ENCODE data around the gene MORN4. TPM values are rescaled to one million over a fixed set of nuclear protein-coding genes. Genes with fewer than 3 reads are reported as not detected.
A peak's percentile ranks its signal among the peaks of the same experiment; 100 is the strongest.

Gene MORN4
- total and polyA plus RNA-seq, 4 donors = 4.1 to 16.1 (median 7.0) TPM

DNA sequence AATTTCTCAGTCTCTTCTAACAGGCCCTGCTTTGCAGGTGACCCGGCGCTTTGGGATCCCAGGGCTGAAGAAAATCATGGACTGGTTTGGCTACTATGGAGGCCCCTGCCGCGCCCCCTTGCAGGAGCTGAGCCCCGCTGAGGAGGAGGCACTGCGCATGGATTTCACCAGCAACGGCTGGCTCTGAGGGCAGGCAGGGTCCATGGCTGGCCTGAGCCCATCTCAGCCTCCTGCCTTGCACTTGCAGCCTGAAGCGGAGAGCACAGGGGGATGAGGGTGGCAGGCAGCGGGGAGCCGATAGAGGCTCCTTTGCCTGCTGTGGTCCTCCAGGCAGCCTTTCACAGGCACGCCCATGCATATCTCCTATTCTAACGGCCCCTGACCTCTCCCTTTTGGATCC lies 21.8 kb downstream of the MORN4 start:
- Histone ChIP-seq H3K4me1 (ENCODE audit: control insufficient read depth in 5 of 5, insufficient read depth in 5 of 5, low read length in 5 of 5) (peaks cover 0 to 3% (median 0%) of the 10 kb centered on the region in 5 donors), H3K4me3 (no peak overlapping the region), H3K36me3 (ENCODE audit: control insufficient read depth in 4 of 4, insufficient read depth in 4 of 4, low read length in 4 of 4) (peaks cover 0 to 4% (median 1%) of the 10 kb centered on the region in 4 donors), H3K27me3 (ENCODE audit: control insufficient read depth in 3 of 3, insufficient read depth in 3 of 3, low read length in 2 of 3) (no peaks in the 10 kb centered on the region), H3K9ac (ENCODE audit: insufficient read depth in 1 of 2, low read length in 2 of 2) (no peak overlapping the region), H3K9me3 (ENCODE audit: control insufficient read depth in 4 of 4, insufficient read depth in 3 of 4, low read length in 3 of 4) (no peaks in the 10 kb centered on the region), H3K27ac (ENCODE audit: low read depth in 1 of 2, low read length in 1 of 2) (peak overlapping the region in 1 of 2 donors; percentile 28)
- TF ChIP-seq, protein P1, sequence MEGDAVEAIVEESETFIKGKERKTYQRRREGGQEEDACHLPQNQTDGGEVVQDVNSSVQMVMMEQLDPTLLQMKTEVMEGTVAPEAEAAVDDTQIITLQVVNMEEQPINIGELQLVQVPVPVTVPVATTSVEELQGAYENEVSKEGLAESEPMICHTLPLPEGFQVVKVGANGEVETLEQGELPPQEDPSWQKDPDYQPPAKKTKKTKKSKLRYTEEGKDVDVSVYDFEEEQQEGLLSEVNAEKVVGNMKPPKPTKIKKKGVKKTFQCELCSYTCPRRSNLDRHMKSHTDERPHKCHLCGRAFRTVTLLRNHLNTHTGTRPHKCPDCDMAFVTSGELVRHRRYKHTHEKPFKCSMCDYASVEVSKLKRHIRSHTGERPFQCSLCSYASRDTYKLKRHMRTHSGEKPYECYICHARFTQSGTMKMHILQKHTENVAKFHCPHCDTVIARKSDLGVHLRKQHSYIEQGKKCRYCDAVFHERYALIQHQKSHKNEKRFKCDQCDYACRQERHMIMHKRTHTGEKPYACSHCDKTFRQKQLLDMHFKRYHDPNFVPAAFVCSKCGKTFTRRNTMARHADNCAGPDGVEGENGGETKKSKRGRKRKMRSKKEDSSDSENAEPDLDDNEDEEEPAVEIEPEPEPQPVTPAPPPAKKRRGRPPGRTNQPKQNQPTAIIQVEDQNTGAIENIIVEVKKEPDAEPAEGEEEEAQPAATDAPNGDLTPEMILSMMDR (IDR thresholded peaks at IDR 0.05; ENCODE audit: control extremely low read depth, extremely low read depth) = no peak
- ATAC-seq (ENCODE audit: insufficient read depth, low FRiP score) = no peak
- DNase-seq = no peak
- 89 to 92% methylated on average over 12 of the region's 12 CpGs for WGBS, 2 donors

GRCh38 chr10:97608991-97609561 lies 24.2 kb downstream of the MORN4 start:
- Histone ChIP-seq H3K27ac (ENCODE audit: low read depth in 1 of 2, low read length in 1 of 2) (peak overlapping the region; percentile 48 to 94), H3K9ac (ENCODE audit: insufficient read depth in 1 of 2, low read length in 2 of 2) (no peak overlapping the region)
- 59 to 78% methylated on average over 13 of the region's 13 CpGs for WGBS, 2 donors

GRCh38 chr10:97607095-97607636 lies 26.1 kb downstream of the MORN4 start:
- H3K27ac ChIP-seq (ENCODE audit: low read depth in 1 of 2, low read length in 1 of 2) = peak overlapping the region in 1 of 2 donors; percentile 35
- H3K27me3 ChIP-seq (ENCODE audit: control insufficient read depth in 3 of 3, insufficient read depth in 3 of 3, low read length in 2 of 3) = no peaks in the 10 kb centered on the region
- H3K36me3 ChIP-seq (ENCODE audit: control insufficient read depth in 4 of 4, insufficient read depth in 4 of 4, low read length in 4 of 4) = no peaks in the 10 kb centered on the region
- DNase-seq (no peak), ATAC-seq (ENCODE audit: insufficient read depth, low FRiP score) (no peak)
- 94 to 95% methylated on average over 5 of the region's 5 CpGs for WGBS, 2 donors
- H3K4me1 ChIP-seq (ENCODE audit: control insufficient read depth in 5 of 5, insufficient read depth in 5 of 5, low read length in 5 of 5) = peaks cover 0 to 3% (median 0%) of the 10 kb centered on the region in 5 donors
- H3K9ac ChIP-seq (ENCODE audit: insufficient read depth in 1 of 2, low read length in 2 of 2) = no peak overlapping the region
- H3K4me3 ChIP-seq = no peak overlapping the region
- TF ChIP-seq, protein P1 (IDR thresholded peaks at IDR 0.05; ENCODE audit: control extremely low read depth, extremely low read depth) = no peak
- no peaks in the 10 kb centered on the region for H3K9me3 ChIP-seq (ENCODE audit: control insufficient read depth in 4 of 4, insufficient read depth in 3 of 4, low read length in 3 of 4)

More at GRCh38 chr10:97608991-97609561, 24.2 kb downstream of the MORN4 start:
- Histone ChIP-seq H3K27me3 (ENCODE audit: control insufficient read depth in 3 of 3, insufficient read depth in 3 of 3, low read length in 2 of 3) (no peaks in the 10 kb centered on the region), H3K36me3 (ENCODE audit: control insufficient read depth in 4 of 4, insufficient read depth in 4 of 4, low read length in 4 of 4) (no peaks in the 10 kb centered on the region), H3K4me1 (ENCODE audit: control insufficient read depth in 5 of 5, insufficient read depth in 5 of 5, low read length in 5 of 5) (peaks cover 0 to 3% (median 0%) of the 10 kb centered on the region in 5 donors), H3K9me3 (ENCODE audit: control insufficient read depth in 4 of 4, insufficient read depth in 3 of 4, low read length in 3 of 4) (no peaks in the 10 kb centered on the region), H3K4me3 (no peak overlapping the region)
- TF ChIP-seq, protein P1 (IDR thresholded peaks at IDR 0.05; ENCODE audit: control extremely low read depth, extremely low read depth) = no peak
- DNase-seq (no peak), ATAC-seq (ENCODE audit: insufficient read depth, low FRiP score) (no peak)

Data from lung (tissue), 12 donors.